H1 (cell line): ENCODE results near the gene TDRD9. TPM values are rescaled to one million over a fixed set of nuclear protein-coding genes. Genes with fewer than 3 reads are reported as not detected.

Experiments used
- NANOG ChIP-seq: IDR thresholded peaks from 2 replicates; pipeline ENCODE4 v1.6.1; 2011; ENCODE audit warnings: low read length, low read depth, mild to moderate bottlenecking, inconsistent platforms; ENCODE audit not compliant: insufficient read depth, poor library complexity, severe bottlenecking
- polyA plus RNA-seq, 7 experiments: library from polyadenylated mRNA; depleted of rRNA in 3 of 7; stranded (reverse) in 5 of 7; unstranded in 2 of 7; fragments of >200 nt in 5 of 7; fragments of 200-250 nt in 2 of 7; gene quantifications; 1 replicate in 5 of 7; 2 replicates in 1 of 7; 4 replicates in 1 of 7; pipeline versions ENCODE4 v1.2.1 to v1.2.3, GENCODE V29; 2011 to 2013; ENCODE audit warnings: missing spikeins in 2 of 7, mixed read lengths in 2 of 7
- total RNA-seq: library from RNA; stranded (reverse); fragmentation: NEBNext Ultra II Directional; extraction: Animal tissue kit (Norgen Biotek cat#: 25700); gene quantifications from 2 replicates; pipeline ENCODE4 v1.2.1, GENCODE V29; 2021

TDRD9 gene
- total and polyA plus RNA-seq, 2 of the 8 experiments (the other 6 are each of a cell fraction or from before 2014, with no cell fraction given): not detected

DNA sequence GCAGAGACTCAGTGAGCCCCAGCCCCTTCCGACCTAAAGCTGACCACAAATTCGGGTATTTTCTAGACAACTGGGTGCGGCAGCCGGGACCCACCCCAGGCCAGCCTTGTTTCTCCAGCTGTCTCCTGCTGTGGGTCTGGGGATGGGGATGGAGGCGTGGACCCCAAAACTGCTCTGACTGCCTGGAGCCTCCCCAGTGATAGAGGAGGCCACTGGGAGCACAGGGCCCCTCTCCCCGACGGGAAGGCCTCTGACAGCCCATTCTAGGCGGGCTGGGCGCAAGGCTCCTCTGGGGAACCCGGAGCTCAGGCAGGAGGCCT, 38.2 kb upstream of the TDRD9 start (continued):
- no peak for TF ChIP-seq NANOG
